NCI-H2196 treated with DMSO at 0.1 percent for 48 hours (cell line): ENCODE measurements around the gene KRT1.

Experiments
- DNase-seq: peaks from one replicate; lab custom pipeline; 2025; ENCODE audit not compliant: unreplicated experiment; lab: John Stamatoyannopoulos, UW

KRT1 gene

GRCh38 chr12:52699373-52699772 is 19.2 kb upstream of the KRT1 start:
- DNase-seq = no peak

- no peak for DNase-seq
Observed at GRCh38 chr12:52698651-52699340, 18.6 kb upstream of the KRT1 start.

GRCh38 chr12:52697058-52697582 is 16.9 kb upstream of the KRT1 start:
- no peak for DNase-seq

GRCh38 chr12:52696588-52696987 is 16.4 kb upstream of the KRT1 start:
- no peak for DNase-seq

GRCh38 chr12:52695039-52695438 is 14.8 kb upstream of the KRT1 start:
- no peak for DNase-seq

GRCh38 chr12:52694151-52694550 is 13.9 kb upstream of the KRT1 start:
- DNase-seq = no peak

GRCh38 chr12:52693261-52693660 is 13.1 kb upstream of the KRT1 start:
- no peak for DNase-seq

GRCh38 chr12:52692254-52692653 is 12.0 kb upstream of the KRT1 start:
- no peak for DNase-seq

GRCh38 chr12:52691841-52692150 is 11.6 kb upstream of the KRT1 start:
- no peak for DNase-seq

GRCh38 chr12:52691076-52691840 is 11.1 kb upstream of the KRT1 start:
- DNase-seq = no peak

- no peak for DNase-seq
Observed at GRCh38 chr12:52690351-52691075, 10.3 kb upstream of the KRT1 start.

- no peak for DNase-seq
Observed at GRCh38 chr12:52689936-52690335, 9.7 kb upstream of the KRT1 start.

- no peak for DNase-seq
Observed at GRCh38 chr12:52689239-52689638, 9.0 kb upstream of the KRT1 start.

- no peak for DNase-seq
Observed at GRCh38 chr12:52688481-52688880, 8.3 kb upstream of the KRT1 start.

- DNase-seq = peak; percentile 22
Observed at GRCh38 chr12:52687497-52688385, 7.5 kb upstream of the KRT1 start.

GRCh38 chr12:52686756-52687487 is 6.7 kb upstream of the KRT1 start:
- no peak for DNase-seq

- DNase-seq = no peak
Observed at GRCh38 chr12:52686063-52686462, 5.9 kb upstream of the KRT1 start.

- DNase-seq = no peak
Observed at GRCh38 chr12:52685406-52685890, 5.2 kb upstream of the KRT1 start.

- no peak for DNase-seq
Observed at GRCh38 chr12:52684431-52684830, 4.2 kb upstream of the KRT1 start.
